Measurements from ENCODE around the gene ATAD1. TPM values are rescaled to one million over a fixed set of nuclear protein-coding genes. Genes with fewer than 3 reads are reported as not detected.

Gene ATAD1
- polyA plus RNA-seq, 4 donors: 5.1 to 34.4 (median 11.4) TPM

- H3K9me3 ChIP-seq (ENCODE audit: control insufficient read depth in 2 of 2, insufficient read depth in 1 of 2, low read depth in 1 of 2, low read length in 1 of 2): no peaks in the 10 kb centered on the region
- no peak for DNase-seq
- H3K36me3 ChIP-seq (ENCODE audit: control insufficient read depth in 3 of 3, insufficient read depth in 2 of 3, low read depth in 1 of 3, low read length in 3 of 3): peaks cover 0 to 19% (median 2%) of the 10 kb centered on the region in 3 donors
- FAIRE-seq: no peak
- H3K27me3 ChIP-seq (ENCODE audit: control insufficient read depth in 3 of 3, insufficient read depth in 3 of 3, low read length in 3 of 3): no peaks in the 10 kb centered on the region
- H3K4me3 ChIP-seq (ENCODE audit: low read depth in 1 of 3, low read length in 3 of 3): no peak overlapping the region
- H3K4me1 ChIP-seq (ENCODE audit: control insufficient read depth in 3 of 3, insufficient read depth in 2 of 3, low read depth in 1 of 3, low read length in 2 of 3): no peaks in the 10 kb centered on the region
- WGBS, 3 donors: 96 to 98% (median 98%) methylated on average over 2 of the region's 2 CpGs
- no peak overlapping the region for H3K27ac ChIP-seq (ENCODE audit: low read depth in 1 of 3, low read length in 2 of 3)
Measured at GRCh38 chr10:87781545-87781944, 36.5 kb downstream of the ATAD1 start.

GRCh38 chr10:87776328-87776727, 41.7 kb downstream of the ATAD1 start:
- Histone ChIP-seq H3K27me3 (ENCODE audit: control insufficient read depth in 3 of 3, insufficient read depth in 3 of 3, low read length in 3 of 3) (no peaks in the 10 kb centered on the region), H3K9me3 (ENCODE audit: control insufficient read depth in 2 of 2, insufficient read depth in 1 of 2, low read depth in 1 of 2, low read length in 1 of 2) (no peaks in the 10 kb centered on the region), H3K36me3 (ENCODE audit: control insufficient read depth in 3 of 3, insufficient read depth in 2 of 3, low read depth in 1 of 3, low read length in 3 of 3) (peaks cover 0 to 15% (median 6%) of the 10 kb centered on the region in 3 donors), H3K27ac (ENCODE audit: low read depth in 1 of 3, low read length in 2 of 3) (no peak overlapping the region), H3K4me1 (ENCODE audit: control insufficient read depth in 3 of 3, insufficient read depth in 2 of 3, low read depth in 1 of 3, low read length in 2 of 3) (no peaks in the 10 kb centered on the region), H3K4me3 (ENCODE audit: low read depth in 1 of 3, low read length in 3 of 3) (no peak overlapping the region)
- FAIRE-seq (no peak), DNase-seq (no peak)
- 93 to 97% (median 95%) methylated on average over 6 of the region's 6 CpGs for WGBS, 3 donors

GRCh38 chr10:87775766-87776165, 42.3 kb downstream of the ATAD1 start:
- Histone ChIP-seq H3K27ac (ENCODE audit: low read depth in 1 of 3, low read length in 2 of 3) (no peak overlapping the region), H3K36me3 (ENCODE audit: control insufficient read depth in 3 of 3, insufficient read depth in 2 of 3, low read depth in 1 of 3, low read length in 3 of 3) (peaks cover 0 to 15% (median 6%) of the 10 kb centered on the region in 3 donors), H3K27me3 (ENCODE audit: control insufficient read depth in 3 of 3, insufficient read depth in 3 of 3, low read length in 3 of 3) (no peaks in the 10 kb centered on the region), H3K4me3 (ENCODE audit: low read depth in 1 of 3, low read length in 3 of 3) (no peak overlapping the region), H3K4me1 (ENCODE audit: control insufficient read depth in 3 of 3, insufficient read depth in 2 of 3, low read depth in 1 of 3, low read length in 2 of 3) (no peaks in the 10 kb centered on the region), H3K9me3 (ENCODE audit: control insufficient read depth in 2 of 2, insufficient read depth in 1 of 2, low read depth in 1 of 2, low read length in 1 of 2) (no peaks in the 10 kb centered on the region)
- DNase-seq: no peak
- 56 to 83% (median 70%) methylated on average over 4 of the region's 4 CpGs for WGBS, 3 donors
- FAIRE-seq: no peak

- FAIRE-seq: peak; percentile 86
Measured at GRCh38 chr10:87771871-87772500, 46.0 kb downstream of the ATAD1 start.

GRCh38 chr10:87767253-87767652, 50.8 kb downstream of the ATAD1 start:
- H3K36me3 ChIP-seq (ENCODE audit: control insufficient read depth in 3 of 3, insufficient read depth in 2 of 3, low read depth in 1 of 3, low read length in 3 of 3): peaks cover 4 to 26% (median 16%) of the 10 kb centered on the region in 3 donors
- WGBS, 3 donors: 89 to 94% (median 89%) methylated on average over 5 of the region's 5 CpGs

More at GRCh38 chr10:87771871-87772500, 46.0 kb downstream of the ATAD1 start:
- no peaks in the 10 kb centered on the region for H3K27me3 ChIP-seq (ENCODE audit: control insufficient read depth in 3 of 3, insufficient read depth in 3 of 3, low read length in 3 of 3)
- H3K4me3 ChIP-seq (ENCODE audit: low read depth in 1 of 3, low read length in 3 of 3): no peak overlapping the region
- H3K36me3 ChIP-seq (ENCODE audit: control insufficient read depth in 3 of 3, insufficient read depth in 2 of 3, low read depth in 1 of 3, low read length in 3 of 3): peaks cover 4 to 25% (median 14%) of the 10 kb centered on the region in 3 donors
- whole genome bisulfite sequencing, 3 donors: 86 to 87% (median 86%) methylated on average over 2 of the region's 2 CpGs
- H3K27ac ChIP-seq (ENCODE audit: low read depth in 1 of 3, low read length in 2 of 3): no peak overlapping the region
- no peaks in the 10 kb centered on the region for H3K4me1 ChIP-seq (ENCODE audit: control insufficient read depth in 3 of 3, insufficient read depth in 2 of 3, low read depth in 1 of 3, low read length in 2 of 3)
- peak; percentile 40 to 47 for DNase-seq
- H3K9me3 ChIP-seq (ENCODE audit: control insufficient read depth in 2 of 2, insufficient read depth in 1 of 2, low read depth in 1 of 2, low read length in 1 of 2): no peaks in the 10 kb centered on the region

GRCh38 chr10:87765666-87766376, 52.2 kb downstream of the ATAD1 start:
- peaks cover 4 to 26% (median 16%) of the 10 kb centered on the region in 3 donors for H3K36me3 ChIP-seq (ENCODE audit: control insufficient read depth in 3 of 3, insufficient read depth in 2 of 3, low read depth in 1 of 3, low read length in 3 of 3)
- H3K27ac ChIP-seq (ENCODE audit: low read depth in 1 of 3, low read length in 2 of 3): no peak overlapping the region
- no peak overlapping the region for H3K4me3 ChIP-seq (ENCODE audit: low read depth in 1 of 3, low read length in 3 of 3)
- DNase-seq (no peak), FAIRE-seq (no peak)
- no peaks in the 10 kb centered on the region for H3K4me1 ChIP-seq (ENCODE audit: control insufficient read depth in 3 of 3, insufficient read depth in 2 of 3, low read depth in 1 of 3, low read length in 2 of 3)
- no peaks in the 10 kb centered on the region for H3K27me3 ChIP-seq (ENCODE audit: control insufficient read depth in 3 of 3, insufficient read depth in 3 of 3, low read length in 3 of 3)
- H3K9me3 ChIP-seq (ENCODE audit: control insufficient read depth in 2 of 2, insufficient read depth in 1 of 2, low read depth in 1 of 2, low read length in 1 of 2): peaks cover 0 to 3% of the 10 kb centered on the region in 2 donors
- 87 to 93% (median 87%) methylated on average over 5 of the region's 5 CpGs for WGBS, 3 donors

More at GRCh38 chr10:87767253-87767652, 50.8 kb downstream of the ATAD1 start:
- Histone ChIP-seq H3K9me3 (ENCODE audit: control insufficient read depth in 2 of 2, insufficient read depth in 1 of 2, low read depth in 1 of 2, low read length in 1 of 2) (peaks cover 0 to 3% of the 10 kb centered on the region in 2 donors), H3K27ac (ENCODE audit: low read depth in 1 of 3, low read length in 2 of 3) (no peak overlapping the region), H3K4me3 (ENCODE audit: low read depth in 1 of 3, low read length in 3 of 3) (no peak overlapping the region), H3K27me3 (ENCODE audit: control insufficient read depth in 3 of 3, insufficient read depth in 3 of 3, low read length in 3 of 3) (no peaks in the 10 kb centered on the region), H3K4me1 (ENCODE audit: control insufficient read depth in 3 of 3, insufficient read depth in 2 of 3, low read depth in 1 of 3, low read length in 2 of 3) (no peaks in the 10 kb centered on the region)
- DNase-seq (no peak), FAIRE-seq (no peak)

GRCh38 chr10:87764072-87764934, 53.7 kb downstream of the ATAD1 start:
- no peaks in the 10 kb centered on the region for H3K27me3 ChIP-seq (ENCODE audit: control insufficient read depth in 3 of 3, insufficient read depth in 3 of 3, low read length in 3 of 3)
- no peak overlapping the region for H3K4me3 ChIP-seq (ENCODE audit: low read depth in 1 of 3, low read length in 3 of 3)
- H3K27ac ChIP-seq (ENCODE audit: low read depth in 1 of 3, low read length in 2 of 3): no peak overlapping the region
- 92 to 95% (median 95%) methylated on average over 13 of the region's 13 CpGs for WGBS, 3 donors
- FAIRE-seq (no peak), DNase-seq (no peak)
- peaks cover 2 to 25% (median 16%) of the 10 kb centered on the region in 3 donors for H3K36me3 ChIP-seq (ENCODE audit: control insufficient read depth in 3 of 3, insufficient read depth in 2 of 3, low read depth in 1 of 3, low read length in 3 of 3)
- peaks cover 0 to 3% of the 10 kb centered on the region in 2 donors for H3K9me3 ChIP-seq (ENCODE audit: control insufficient read depth in 2 of 2, insufficient read depth in 1 of 2, low read depth in 1 of 2, low read length in 1 of 2)
- no peaks in the 10 kb centered on the region for H3K4me1 ChIP-seq (ENCODE audit: control insufficient read depth in 3 of 3, insufficient read depth in 2 of 3, low read depth in 1 of 3, low read length in 2 of 3)
